B cell (primary cell): Measurements from ENCODE around the gene HSPH1. TPM values are rescaled to one million over a fixed set of nuclear protein-coding genes. Genes with fewer than 3 reads are reported as not detected.

Experiments used
- ATAC-seq: fragments of 200-7000 bp; cut with Tn5 transposase; one replicate; pipeline ENCODE4 v1.10.0; 2021; ENCODE audit warnings: low read depth, mild to moderate bottlenecking, moderate number of reproducible peaks, moderate library complexity
- CTCF ChIA-PET: fragments of 350-600 bp; sonication (Branson Sonifier 250); formaldehyde crosslinking; loops from one replicate; lab custom pipeline; 2021; ENCODE audit warnings: antibody characterized with exemption, inconsistent platforms; lab: Charles Lee
- POLR2A ChIA-PET: fragments of 350-600 bp; sonication (Branson Sonifier 250); formaldehyde crosslinking; loops from one replicate; lab custom pipeline; 2021; ENCODE audit warnings: antibody characterized with exemption; lab: Charles Lee
- DNase-seq: peaks from one replicate; pipeline ENCODE4 v3.0.0; 2013
- H2AFZ ChIP-seq: 2 replicates; pipeline ENCODE4 v1.6.1; 2012; ENCODE audit warnings: mild to moderate bottlenecking, low read depth, low read length; ENCODE audit not compliant: insufficient read depth, poor library complexity, severe bottlenecking
- H3K27ac ChIP-seq, 2 donors: 1 replicate in 1 of 2; 2 replicates in 1 of 2; pipeline ENCODE4 v1.5.1; 2012 to 2013; ENCODE audit warnings: low read length in 2 of 2, mild to moderate bottlenecking in 2 of 2, moderate library complexity in 1 of 2
- H3K27me3 ChIP-seq, 4 experiments: fragments of 200-600 bp in 1 of 4; sonication (generic) in 1 of 4; replicated peaks in 1 of 4; 1 replicate in 2 of 4; 2 replicates in 2 of 4; pipeline versions ENCODE4 v1.6.1 to v1.7.0; 2013 to 2016; ENCODE audit warnings: low read length in 3 of 4, mild to moderate bottlenecking in 2 of 4, mixed read lengths in 1 of 4, moderate library complexity in 1 of 4; ENCODE audit not compliant: insufficient read depth in 4 of 4, control insufficient read depth in 3 of 4; ENCODE audit errors: control extremely low read depth in 1 of 4
- H3K36me3 ChIP-seq, 2 experiments: replicated peaks in 1 of 2; 1 replicate in 1 of 2; 2 replicates in 1 of 2; pipeline versions ENCODE4 v1.6.1 to v1.7.1; 2013; ENCODE audit warnings: low read length in 1 of 2; ENCODE audit not compliant: insufficient read depth in 2 of 2, control insufficient read depth in 1 of 2; ENCODE audit errors: control extremely low read depth in 1 of 2, extremely low read depth in 1 of 2
- H3K4me1 ChIP-seq, 2 donors: fragments of 200-600 bp in 1 of 2; sonication (generic) in 1 of 2; 1 replicate in 1 of 2; 2 replicates in 1 of 2; pipeline versions ENCODE4 v1.5.1 to v1.6.1; 2013 to 2017; ENCODE audit warnings: low read length in 2 of 2; ENCODE audit not compliant: control insufficient read depth in 2 of 2, insufficient read depth in 2 of 2
- H3K4me2 ChIP-seq: replicated peaks from 2 replicates; pipeline ENCODE3; 2012; ENCODE audit warnings: mild to moderate bottlenecking, low read depth, low read length; ENCODE audit not compliant: poor library complexity, severe bottlenecking
- H3K4me3 ChIP-seq, 5 experiments: fragments of 200-600 bp in 1 of 5; sonication (generic) in 1 of 5; 1 replicate in 3 of 5; 2 replicates in 2 of 5; pipeline versions ENCODE4 v1.5.1 to v1.7.0; 2011 to 2016; ENCODE audit warnings: low read length in 4 of 5, mild to moderate bottlenecking in 4 of 5, low read depth in 2 of 5, control low read depth in 1 of 5, moderate library complexity in 1 of 5; ENCODE audit not compliant: insufficient read depth in 1 of 5; ENCODE audit errors: control extremely low read depth in 1 of 5, extremely low read depth in 1 of 5
- H3K79me2 ChIP-seq: fragments of 200-600 bp; sonication (generic); one replicate; pipeline ENCODE4 v1.6.0; 2016; ENCODE audit warnings: low read length; ENCODE audit not compliant: control insufficient read depth, insufficient read depth
- H3K9ac ChIP-seq: fragments of 200-600 bp; sonication (generic); 2 replicates; pipeline ENCODE4 v1.6.1; 2017; ENCODE audit warnings: mild to moderate bottlenecking, low read length, moderate library complexity
- H3K9me3 ChIP-seq, 3 donors: one replicate each; pipeline versions ENCODE4 v1.6.1 to v1.7.1; 2013; ENCODE audit warnings: low read length in 2 of 3; ENCODE audit not compliant: control insufficient read depth in 2 of 3, insufficient read depth in 1 of 3; ENCODE audit errors: control extremely low read depth in 1 of 3
- H4K20me1 ChIP-seq: 2 replicates; pipeline ENCODE4 v1.6.0; 2012; ENCODE audit warnings: mild to moderate bottlenecking, low read length; ENCODE audit not compliant: insufficient read depth, control insufficient read depth, poor library complexity, severe bottlenecking
- H3K27ac Mint-ChIP-seq: one replicate; pipeline ENCODE4 v1.8.0; 2021; ENCODE audit warnings: mixed read lengths
- H3K27me3 Mint-ChIP-seq: one replicate; pipeline ENCODE4 v1.8.0; 2021; ENCODE audit warnings: mixed read lengths
- H3K4me1 Mint-ChIP-seq: one replicate; pipeline ENCODE4 v1.8.0; 2021; ENCODE audit warnings: mixed read lengths
- H3K4me3 Mint-ChIP-seq: one replicate; pipeline ENCODE4 v1.8.0; 2021; ENCODE audit warnings: mixed read lengths
- H3K9me3 Mint-ChIP-seq: one replicate; pipeline ENCODE4 v1.8.0; 2022; ENCODE audit warnings: mixed read lengths; ENCODE audit not compliant: insufficient read depth
- CTCF ChIP-seq: fragments of 200-600 bp; IDR thresholded peaks from one replicate; pipeline ENCODE4 v1.8.0; 2022; ENCODE audit warnings: antibody characterized with exemption, mild to moderate bottlenecking
- EZH2 ChIP-seq: IDR thresholded peaks from 2 replicates; pipeline ENCODE4 v1.6.1; 2012; ENCODE audit warnings: borderline replicate concordance, low read depth, mild to moderate bottlenecking, moderate library complexity, low read length; ENCODE audit not compliant: insufficient read depth, poor library complexity, severe bottlenecking
- WGBS: methylation state at CpG from one replicate; pipeline ENCODE4 v1.1.5; 2013; ENCODE audit warnings: missing lambda C conversion rate; ENCODE audit not compliant: insufficient coverage; 5-methylcytosine and 5-hydroxymethylcytosine counted together
- intact Hi-C: fragments of 100-400 bp; cut with micrococcal nuclease; formaldehyde crosslinking; loops from one replicate; pipeline ENCODE4 v1.10.0; 2022
- polyA plus RNA-seq: library from polyadenylated mRNA; depleted of rRNA; stranded (reverse); fragments of >200 nt; gene quantifications from 2 replicates; pipeline ENCODE4 v1.2.3, GENCODE V29; 2012
- total RNA-seq, 2 donors: library from RNA; stranded (reverse); fragments of 120-200 nt in 1 of 2; gene quantifications; 1 replicate in 1 of 2; 2 replicates in 1 of 2; pipeline versions ENCODE4 v1.2.3 to v1.2.4, GENCODE V29; 2013 to 2022

HSPH1 gene
- total and polyA plus RNA-seq, 2 donors (not counting 1 experiment from before 2014, with no cell fraction given): 15.4 to 56.4 TPM

GRCh38 chr13:31145417-31145816, 16.3 kb downstream of the HSPH1 start:
- Histone ChIP-seq H3K4me3 (no peak overlapping the region), H2AFZ (no peak overlapping the region), H3K9me3 (no peaks in the 10 kb centered on the region), H3K27ac (no peak overlapping the region), H3K27me3 (no peaks in the 10 kb centered on the region), H3K36me3 (peaks cover 3 to 97% of the 10 kb centered on the region in 2 experiments), H3K9ac (no peak overlapping the region), H4K20me1 (peaks cover 13% of the 10 kb centered on the region), H3K79me2 (no peaks in the 10 kb centered on the region), H3K4me2 (no peak overlapping the region), H3K4me1 (no peaks in the 10 kb centered on the region)
- Mint-ChIP-seq H3K4me3 (no peak overlapping the region), H3K4me1 (no peaks in the 10 kb centered on the region), H3K27ac (no peak overlapping the region), H3K27me3 (no peaks in the 10 kb centered on the region), H3K9me3 (no peaks in the 10 kb centered on the region)
- ChIA-PET POLR2A (interaction anchor here (0.6 kb wide), 1 partner anchor 1650 kb away, joined by 6 read pairs; no protein-coding TSS in a partner anchor), CTCF (no interaction called here)
- DNase-seq: no peak
- intact Hi-C loops: no loop called here
- TF ChIP-seq EZH2 (no peak), CTCF (no peak)
- 95% methylated on average over 2 of the region's 4 CpGs for WGBS
- ATAC-seq: no peak

- Histone ChIP-seq H3K4me1 (no peaks in the 10 kb centered on the region), H3K4me2 (no peak overlapping the region), H3K27ac (no peak overlapping the region), H4K20me1 (peaks cover 13% of the 10 kb centered on the region), H3K9me3 (no peaks in the 10 kb centered on the region), H3K27me3 (no peaks in the 10 kb centered on the region), H3K79me2 (no peaks in the 10 kb centered on the region), H3K4me3 (no peak overlapping the region), H3K36me3 (peaks cover 6 to 67% of the 10 kb centered on the region in 2 experiments), H2AFZ (no peak overlapping the region), H3K9ac (no peak overlapping the region)
- Mint-ChIP-seq H3K9me3 (no peaks in the 10 kb centered on the region), H3K4me1 (no peaks in the 10 kb centered on the region), H3K4me3 (no peak overlapping the region), H3K27me3 (no peaks in the 10 kb centered on the region), H3K27ac (no peak overlapping the region)
- TF ChIP-seq CTCF: no peak
- ATAC-seq (no peak), DNase-seq (no peak)
- POLR2A ChIA-PET: no interaction called here
- intact Hi-C loops: no loop called here
- CTCF ChIA-PET: interaction anchor here (1.3 kb wide), 1 partner anchor 8 kb away, joined by 3 read pairs; no protein-coding TSS in a partner anchor
- WGBS: no CpG with 5 or more reads among the region's 3 CpGs
Observed at GRCh38 chr13:31138515-31138914, 23.2 kb downstream of the HSPH1 start.
